ENCODE results near the gene FDXR. TPM values are rescaled to one million over a fixed set of nuclear protein-coding genes. Genes with fewer than 3 reads are reported as not detected.

FDXR gene
- total RNA-seq, 1 experiment from 2014 or later: 39.7 TPM

GRCh38 chr17:74840989-74841666 lies 31.7 kb downstream of the FDXR start:
- H4K91ac ChIP-seq (ENCODE audit: insufficient read length, low read depth, low read length): no peak overlapping the region
- H3K4me2 ChIP-seq (ENCODE audit: insufficient read depth, insufficient read length, low read length): no peak overlapping the region
- no peak overlapping the region for H3K14ac ChIP-seq (ENCODE audit: insufficient read depth, low read length)
- no peak overlapping the region for H2AK5ac ChIP-seq (ENCODE audit: insufficient read length, low read length)
- H3K4me1 ChIP-seq (ENCODE audit: insufficient read depth, low read length): peaks cover 2% of the 10 kb centered on the region; the same call in 1 of the 2 replicates
- WGBS (ENCODE audit: extremely low coverage, insufficient read length, low lambda C conversion rate): no CpG with 5 or more reads among the region's 13 CpGs
- no peak overlapping the region for H2BK5ac ChIP-seq (ENCODE audit: insufficient read length, low read length)
- no peak overlapping the region for H4K5ac ChIP-seq (ENCODE audit: insufficient read length, low read depth, low read length)
- H3K18ac ChIP-seq (ENCODE audit: insufficient read length, low read depth, low read length): no peak overlapping the region
- no peak overlapping the region for H2BK12ac ChIP-seq (ENCODE audit: insufficient read length, low read depth, low read length)
- TF ChIP-seq CTCF (conservative IDR thresholded peaks at IDR 0.05): no peak
- H3K56ac ChIP-seq (ENCODE audit: insufficient read length, low read depth, low read length): no peak overlapping the region
- no peak overlapping the region for H3K27ac ChIP-seq (ENCODE audit: insufficient read length, low read depth, low read length)
- H2AFZ ChIP-seq (ENCODE audit: low read length): no peak overlapping the region
- peak; percentile 66 for DNase-seq
- no peaks in the 10 kb centered on the region for H3K23me2 ChIP-seq (ENCODE audit: insufficient read length, low read depth, low read length, poor library complexity, severe bottlenecking)
- H3K9me3 ChIP-seq (ENCODE audit: control insufficient read depth, low read depth, low read length): no peaks in the 10 kb centered on the region
- H4K20me1 ChIP-seq (ENCODE audit: control insufficient read depth, insufficient read depth, insufficient read length): no peaks in the 10 kb centered on the region
- H3K79me1 ChIP-seq (ENCODE audit: insufficient read depth, low read depth, low read length, poor library complexity, severe bottlenecking): no peaks in the 10 kb centered on the region
- Mint-ChIP-seq H3K4me3 (no peak overlapping the region; a peak in 1 of 5 replicates), H3K36me3 (ENCODE audit: insufficient read depth in 1 of 3, low read depth in 3 of 3) (peaks cover 3 to 15% (median 11%) of the 10 kb centered on the region in 3 experiments; a peak in 6 of 7 replicates), H3K27me3 (ENCODE audit: low read depth) (peaks cover 48% of the 10 kb centered on the region), H3K4me1 (peaks cover 18 to 25% of the 10 kb centered on the region in 2 experiments), H3K9me3 (no peaks in the 10 kb centered on the region), H3K27ac (no peak overlapping the region)
- H3K27me3 ChIP-seq (ENCODE audit: insufficient read depth, low read length): peaks cover 12% of the 10 kb centered on the region
- no peak overlapping the region for H4K8ac ChIP-seq (replicated peaks; ENCODE audit: insufficient read length, low read depth, low read length)
- H2BK15ac ChIP-seq (ENCODE audit: low read depth, low read length): no peak overlapping the region
- no peak overlapping the region for H3K9ac ChIP-seq (ENCODE audit: extremely low read depth, insufficient read length, low read length)
- no peak overlapping the region for H2BK120ac ChIP-seq (ENCODE audit: low read depth, low read length, poor library complexity, severe bottlenecking)
- no peak overlapping the region for H3T11ph ChIP-seq (ENCODE audit: low read length)
- H2BK20ac ChIP-seq (ENCODE audit: low read depth, low read length, poor library complexity, severe bottlenecking): no peak overlapping the region
- H3K79me2 ChIP-seq (ENCODE audit: insufficient read depth, low read length): no peaks in the 10 kb centered on the region
- H3K23ac ChIP-seq (ENCODE audit: insufficient read length, low read depth, low read length): no peak overlapping the region
- no peak overlapping the region for H3K4ac ChIP-seq (ENCODE audit: low read depth, low read length)

Measured in H9 (cell line).